MM.1S (cell line): ENCODE measurements around the gene PIGU.
"Not testable (repeated sequence)": the region's sequence is repeated elsewhere in the genome, so short reads cannot be mapped to it uniquely, and the experiment has no call there.

Experiments used
- CTCF ChIP-seq: fragments of 300-600 bp; sonication (generic); IDR thresholded peaks from 2 replicates; pipeline ENCODE4 v1.5.1; 2016; ENCODE audit warnings: antibody characterized with exemption, low read length, mixed read lengths
- EZH2 ChIP-seq: fragments of 300-600 bp; sonication (generic); optimal IDR thresholded peaks from 2 replicates; pipeline ENCODE3; 2017; ENCODE audit warnings: low read depth, mild to moderate bottlenecking, antibody characterized with exemption, low read length, mixed read lengths

GRCh38 chr20:34519841-34520240, 157.1 kb downstream of the PIGU start:
- not testable (repeated sequence) for TF ChIP-seq EZH2, CTCF
